Loucy (cell line): ENCODE measurements around the gene S1PR2.

Experiments used
- EZH2phosphoT487 ChIP-seq: fragments of 200-600 bp; IDR thresholded peaks from 2 replicates; pipeline ENCODE4 v1.6.1; 2018; ENCODE audit warnings: antibody characterized with exemption, mild to moderate bottlenecking, moderate library complexity, borderline replicate concordance
- TF ChIP-seq, protein P1 (sequence below): fragments of 200-600 bp; sonication (generic); conservative IDR thresholded peaks from 2 replicates; pipeline ENCODE4 v1.5.1; 2014; ENCODE audit warnings: mild to moderate bottlenecking, antibody characterized with exemption, low read length

DNA sequence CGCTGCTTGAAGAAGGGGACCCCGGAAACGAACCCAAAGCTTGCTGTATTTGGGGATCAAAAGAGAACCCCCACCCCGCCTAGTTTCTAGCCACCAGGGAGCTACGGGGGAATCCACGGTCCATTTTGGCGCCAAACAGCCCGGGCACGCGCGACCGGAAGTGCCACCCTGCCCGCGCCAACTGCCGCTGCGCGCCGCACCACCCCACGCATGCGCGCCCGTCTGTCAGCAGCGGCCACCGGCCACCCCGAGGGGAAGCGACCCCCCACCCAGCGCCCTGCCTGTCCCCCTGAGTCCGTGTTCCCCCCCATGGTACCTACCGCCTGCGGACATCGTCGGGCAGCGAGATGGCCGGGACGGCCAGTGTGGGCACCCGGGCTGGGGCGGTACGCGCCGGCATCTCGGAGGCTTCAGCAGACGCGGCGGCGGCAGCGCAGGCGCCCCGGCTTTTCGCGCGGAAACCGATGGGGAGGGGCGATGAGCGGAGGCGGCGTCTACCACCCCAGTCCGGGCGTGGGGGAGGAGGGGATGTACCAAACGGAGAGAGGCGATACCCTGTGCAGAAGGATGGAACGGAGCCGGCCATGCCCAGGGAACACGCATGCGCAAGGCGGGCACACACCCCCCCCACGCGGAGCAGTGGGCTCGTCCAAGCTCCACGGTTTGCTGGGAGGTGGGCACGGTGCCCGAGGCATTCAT is 36.5 kb downstream of the S1PR2 start, which contains the start of gene DNMT1:
- TF ChIP-seq, protein P1, sequence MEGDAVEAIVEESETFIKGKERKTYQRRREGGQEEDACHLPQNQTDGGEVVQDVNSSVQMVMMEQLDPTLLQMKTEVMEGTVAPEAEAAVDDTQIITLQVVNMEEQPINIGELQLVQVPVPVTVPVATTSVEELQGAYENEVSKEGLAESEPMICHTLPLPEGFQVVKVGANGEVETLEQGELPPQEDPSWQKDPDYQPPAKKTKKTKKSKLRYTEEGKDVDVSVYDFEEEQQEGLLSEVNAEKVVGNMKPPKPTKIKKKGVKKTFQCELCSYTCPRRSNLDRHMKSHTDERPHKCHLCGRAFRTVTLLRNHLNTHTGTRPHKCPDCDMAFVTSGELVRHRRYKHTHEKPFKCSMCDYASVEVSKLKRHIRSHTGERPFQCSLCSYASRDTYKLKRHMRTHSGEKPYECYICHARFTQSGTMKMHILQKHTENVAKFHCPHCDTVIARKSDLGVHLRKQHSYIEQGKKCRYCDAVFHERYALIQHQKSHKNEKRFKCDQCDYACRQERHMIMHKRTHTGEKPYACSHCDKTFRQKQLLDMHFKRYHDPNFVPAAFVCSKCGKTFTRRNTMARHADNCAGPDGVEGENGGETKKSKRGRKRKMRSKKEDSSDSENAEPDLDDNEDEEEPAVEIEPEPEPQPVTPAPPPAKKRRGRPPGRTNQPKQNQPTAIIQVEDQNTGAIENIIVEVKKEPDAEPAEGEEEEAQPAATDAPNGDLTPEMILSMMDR = no peak
- TF ChIP-seq EZH2phosphoT487 = no peak
